HEK293T (cell line): ENCODE data around the gene CREB5.

Experiments
- CTCF ChIA-PET: fragments of 350-600 bp; formaldehyde crosslinking; extraction: SDS; loops from one replicate; lab custom pipeline; 2021; ENCODE audit warnings: antibody characterized with exemption, inconsistent platforms; lab: Yijun Ruan, JAX
- POLR2A ChIA-PET: fragments of 350-600 bp; formaldehyde crosslinking; extraction: SDS; loops from one replicate; lab custom pipeline; 2020; ENCODE audit warnings: antibody characterized with exemption, inconsistent platforms; lab: Yijun Ruan, JAX
- DNase-seq: peaks from one replicate; pipeline ENCODE4 v3.0.0; 2012; ENCODE audit warnings: mixed read lengths; ENCODE audit errors: extremely low spot score
- ARNT ChIP-seq: fragments of 450-650 bp; IDR thresholded peaks from 2 replicates; pipeline ENCODE4 v1.6.1; 2017; ENCODE audit warnings: mild to moderate bottlenecking
- BHLHE40 ChIP-seq: fragments of 450-650 bp; IDR thresholded peaks from 2 replicates; pipeline ENCODE4 v1.6.1; 2016; ENCODE audit warnings: mild to moderate bottlenecking, moderate library complexity, borderline replicate concordance
- CTBP1 ChIP-seq: fragments of 450-650 bp; IDR thresholded peaks from 2 replicates; pipeline ENCODE4 v1.6.1; 2016; ENCODE audit warnings: borderline replicate concordance
- ELF4 ChIP-seq: fragments of 450-650 bp; IDR thresholded peaks from 2 replicates; pipeline ENCODE4 v1.6.1; 2017; ENCODE audit warnings: antibody characterized with exemption
- FOXA1 ChIP-seq: fragments of 450-650 bp; IDR thresholded peaks from 2 replicates; pipeline ENCODE4 v1.6.1; 2016; ENCODE audit warnings: mild to moderate bottlenecking
- FOXK2 ChIP-seq: fragments of 450-650 bp; IDR thresholded peaks from 2 replicates; pipeline ENCODE4 v1.6.1; 2016; ENCODE audit warnings: mild to moderate bottlenecking
- FOXM1 ChIP-seq: fragments of 450-650 bp; IDR thresholded peaks from 2 replicates; pipeline ENCODE4 v1.6.1; 2017; ENCODE audit warnings: mild to moderate bottlenecking, borderline replicate concordance
- HDGF ChIP-seq: fragments of 450-650 bp; IDR thresholded peaks from 2 replicates; pipeline ENCODE4 v1.6.1; 2017; ENCODE audit warnings: antibody characterized with exemption, borderline replicate concordance
- L3MBTL2 ChIP-seq: fragments of 450-650 bp; conservative IDR thresholded peaks from 2 replicates; pipeline ENCODE4 v1.6.1; 2016; ENCODE audit warnings: mild to moderate bottlenecking
- LEF1 ChIP-seq: fragments of 450-650 bp; IDR thresholded peaks from 2 replicates; pipeline ENCODE4 v1.6.1; 2017; ENCODE audit warnings: mild to moderate bottlenecking, borderline replicate concordance
- NFRKB ChIP-seq: fragments of 450-650 bp; IDR thresholded peaks from 2 replicates; pipeline ENCODE4 v1.6.1; 2016; ENCODE audit warnings: mild to moderate bottlenecking, moderate library complexity
- SP1 ChIP-seq: fragments of 450-650 bp; IDR thresholded peaks from 2 replicates; pipeline ENCODE4 v1.6.1; 2017
- SUZ12 ChIP-seq: fragments of 450-650 bp; IDR thresholded peaks from 2 replicates; pipeline ENCODE4 v1.6.1; 2016; ENCODE audit warnings: mild to moderate bottlenecking
- TARDBP ChIP-seq: fragments of 450-650 bp; IDR thresholded peaks from 2 replicates; pipeline ENCODE4 v1.6.1; 2016
- ZNF384 ChIP-seq: fragments of 450-650 bp; IDR thresholded peaks from 2 replicates; pipeline ENCODE4 v1.6.1; 2016
- TF ChIP-seq, protein P1 (sequence below): fragments of 450-650 bp; IDR thresholded peaks from 2 replicates; pipeline ENCODE4 v1.6.1; 2016

CREB5 gene

GRCh38 chr7:28686418-28686800, 274.1 kb downstream of the CREB5 start:
- DNase-seq: peak; percentile 50
- CTCF ChIA-PET: no interaction called here

GRCh38 chr7:28687537-28687936, 275.2 kb downstream of the CREB5 start:
- TF ChIP-seq TARDBP (no peak), HDGF (no peak), LEF1 (no peak), ZNF384 (no peak), FOXK2 (no peak), NFRKB (no peak), ARNT (no peak), FOXM1 (no peak), L3MBTL2 (no peak), FOXA1 (no peak), BHLHE40 (no peak), CTBP1 (no peak), ELF4 (no peak), SP1 (no peak), SUZ12 (no peak)
- TF ChIP-seq, protein P1, sequence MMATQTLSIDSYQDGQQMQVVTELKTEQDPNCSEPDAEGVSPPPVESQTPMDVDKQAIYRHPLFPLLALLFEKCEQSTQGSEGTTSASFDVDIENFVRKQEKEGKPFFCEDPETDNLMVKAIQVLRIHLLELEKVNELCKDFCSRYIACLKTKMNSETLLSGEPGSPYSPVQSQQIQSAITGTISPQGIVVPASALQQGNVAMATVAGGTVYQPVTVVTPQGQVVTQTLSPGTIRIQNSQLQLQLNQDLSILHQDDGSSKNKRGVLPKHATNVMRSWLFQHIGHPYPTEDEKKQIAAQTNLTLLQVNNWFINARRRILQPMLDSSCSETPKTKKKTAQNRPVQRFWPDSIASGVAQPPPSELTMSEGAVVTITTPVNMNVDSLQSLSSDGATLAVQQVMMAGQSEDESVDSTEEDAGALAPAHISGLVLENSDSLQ: no peak
- POLR2A ChIA-PET: no interaction called here
- no peak for DNase-seq
- CTCF ChIA-PET: no interaction called here

More at GRCh38 chr7:28686418-28686800, 274.1 kb downstream of the CREB5 start:
- POLR2A ChIA-PET: interaction anchor here (0.8 to 1.2 kb wide), 11 partner anchors 9 to 276 kb away, joined by 3 to 5 read pairs (median 3); no protein-coding TSS in a partner anchor
- no peak for TF ChIP-seq FOXA1
- TF ChIP-seq ELF4: no peak
- TF ChIP-seq CTBP1: no peak
- no peak for TF ChIP-seq FOXK2
- TF ChIP-seq, protein P1: no peak
- 0 out of 2 replicates have a peak, but pooled peaks have one; percentile 3 for TF ChIP-seq L3MBTL2
- no peak for TF ChIP-seq BHLHE40

- POLR2A ChIA-PET: no interaction called here
- DNase-seq: no peak
- CTCF ChIA-PET: no interaction called here
- TF ChIP-seq ARNT (no peak), LEF1 (no peak), HDGF (no peak), TARDBP (no peak), L3MBTL2 (no peak)
- TF ChIP-seq, protein P1: no peak
Observed at GRCh38 chr7:28688174-28688573, 275.9 kb downstream of the CREB5 start.

DNA sequence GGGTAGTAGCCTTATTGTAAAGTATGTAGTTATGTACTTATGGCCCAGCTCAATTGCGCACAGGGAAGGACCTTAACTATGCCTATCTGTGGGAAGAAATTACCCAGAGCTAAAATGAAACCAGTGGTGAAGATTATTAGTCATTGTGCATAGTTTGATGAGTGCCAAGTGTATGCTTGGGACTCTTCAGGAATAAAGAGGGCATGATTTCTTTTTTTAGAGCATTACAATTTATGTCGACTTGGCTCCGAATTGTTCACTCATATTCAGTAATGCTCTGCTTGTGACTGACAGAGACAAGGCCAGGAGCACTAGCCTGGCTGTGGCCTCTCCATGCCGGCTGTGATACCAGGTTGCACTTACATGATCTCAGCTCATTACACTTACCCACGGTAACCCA, 276.3 kb downstream of the CREB5 start:
- POLR2A ChIA-PET: no interaction called here
- no peak for TF ChIP-seq CTBP1
- no peak for TF ChIP-seq NFRKB
- TF ChIP-seq SUZ12: no peak
- no peak for TF ChIP-seq SP1
- TF ChIP-seq HDGF: no peak
- DNase-seq: no peak
- CTCF ChIA-PET: no interaction called here

GRCh38 chr7:28695300-28696295, 283.3 kb downstream of the CREB5 start:
- DNase-seq: no peak
- ChIA-PET POLR2A (interaction anchor here (1.5 kb wide), 1 partner anchor 10 kb away, joined by 5 read pairs; no protein-coding TSS in a partner anchor), CTCF (interaction anchor here (1.0 kb wide), 1 partner anchor 226 kb away, joined by 4 read pairs; no protein-coding TSS in a partner anchor)
- no peak for TF ChIP-seq BHLHE40
- TF ChIP-seq TARDBP: no peak
- no peak for TF ChIP-seq SUZ12
- no peak for TF ChIP-seq CTBP1
- TF ChIP-seq FOXM1: no peak
- no peak for TF ChIP-seq HDGF
- TF ChIP-seq ARNT: no peak
- TF ChIP-seq LEF1: no peak
- no peak for TF ChIP-seq ELF4
- no peak for TF ChIP-seq FOXK2
- no peak for TF ChIP-seq L3MBTL2
- TF ChIP-seq SP1: no peak
- no peak for TF ChIP-seq FOXA1
- TF ChIP-seq NFRKB: no peak
- TF ChIP-seq ZNF384: no peak
- TF ChIP-seq, protein P1: no peak
